Endothelial cell of umbilical vein (primary cell): ENCODE measurements around the gene PDPK1. TPM values are rescaled to one million over a fixed set of nuclear protein-coding genes. Genes with fewer than 3 reads are reported as not detected.

Source experiments
- Bru-seq: library from RNA; stranded (reverse); fragments of 400-500 nt; gene quantifications from one replicate; lab custom pipeline; 2021; lab: Mats Ljungman, UMichigan
- BruChase-seq, 2 experiments: library from RNA; stranded (reverse); fragments of 400-500 nt; gene quantifications; one replicate each; lab custom pipeline; 2021; lab: Mats Ljungman, UMichigan
- BruUV-seq: library from RNA; stranded (reverse); fragments of 400-500 nt; replicated peaks from 2 replicates; lab custom pipeline; 2021; lab: Mats Ljungman, UMichigan
- CTCF ChIA-PET: fragments of 300-600, 350-600 bp; sonication (Branson Sonifier 250); formaldehyde crosslinking; loops from one replicate; lab custom pipeline; 2021; ENCODE audit warnings: antibody characterized with exemption, inconsistent platforms; lab: Charles Lee
- POLR2A ChIA-PET: fragments of 300-600, 350-600 bp; sonication (Branson Sonifier 250); formaldehyde crosslinking; loops from one replicate; lab custom pipeline; 2021; ENCODE audit warnings: antibody characterized with exemption, inconsistent platforms; lab: Charles Lee
- DNase-seq: peaks from one replicate; pipeline ENCODE4 v3.0.0-alpha.2; 2011; ENCODE audit warnings: low read depth, low spot score
- FAIRE-seq: peaks from 2 replicates; lab custom pipeline; 2011; peaks lifted over from hg19 to GRCh38; lab: Jason Lieb, UNC
- H2AFZ ChIP-seq: 2 replicates; pipeline ENCODE4 v1.6.0; 2012; ENCODE audit warnings: low read depth, low read length, control low read depth, inconsistent platforms
- H3K27ac ChIP-seq: 2 replicates; pipeline ENCODE4 v1.5.1; 2011; ENCODE audit warnings: low read depth, mild to moderate bottlenecking, control low read depth, low read length, moderate library complexity; ENCODE audit not compliant: insufficient read depth
- H3K27me3 ChIP-seq, 2 experiments: 2 replicates each; pipeline versions ENCODE4 v1.6.0 to v1.6.1; 2011; ENCODE audit warnings: low read length in 2 of 2, mixed read lengths in 1 of 2; ENCODE audit not compliant: control insufficient read depth in 2 of 2, insufficient read depth in 2 of 2
- H3K36me3 ChIP-seq, 2 experiments: 2 replicates in 1 of 2; 3 replicates in 1 of 2; pipeline ENCODE4 v1.5.1; 2011; ENCODE audit warnings: low read length in 2 of 2, mild to moderate bottlenecking in 1 of 2, moderate library complexity in 1 of 2; ENCODE audit not compliant: control insufficient read depth in 2 of 2, insufficient read depth in 2 of 2; ENCODE audit errors: extremely low read depth in 1 of 2
- H3K4me1 ChIP-seq: 3 replicates; pipeline ENCODE4 v1.5.1; 2011; ENCODE audit warnings: mild to moderate bottlenecking, low read length; ENCODE audit not compliant: control insufficient read depth, insufficient read depth; ENCODE audit errors: extremely low read depth
- H3K4me2 ChIP-seq: 2 replicates; pipeline ENCODE4 v1.6.1; 2011; ENCODE audit warnings: low read length, control low read depth, mixed read lengths; ENCODE audit not compliant: insufficient read depth
- H3K4me3 ChIP-seq, 3 experiments: fragments of 200-600 bp in 1 of 3; sonication (generic), shearing (Covaris generic) in 1 of 3; replicated peaks in 1 of 3; 2 replicates each; pipeline ENCODE4 v1.5.1; 2011 to 2016; ENCODE audit warnings: control low read depth in 3 of 3, low read length in 3 of 3, mild to moderate bottlenecking in 2 of 3, inconsistent platforms in 1 of 3, low read depth in 1 of 3, moderate library complexity in 1 of 3; ENCODE audit not compliant: insufficient read depth in 1 of 3
- H3K79me2 ChIP-seq: 2 replicates; pipeline ENCODE4 v1.6.0; 2012; ENCODE audit warnings: low read length, inconsistent platforms; ENCODE audit not compliant: control insufficient read depth, insufficient read depth
- H3K9ac ChIP-seq: replicated peaks from 2 replicates; pipeline ENCODE3; 2011; ENCODE audit warnings: low read length, control low read depth; ENCODE audit not compliant: insufficient read depth; ENCODE audit errors: extremely low read depth
- H3K9me1 ChIP-seq: replicated peaks from 3 replicates; pipeline ENCODE4 v1.6.0; 2011; ENCODE audit warnings: mild to moderate bottlenecking, low read length; ENCODE audit not compliant: control insufficient read depth, insufficient read depth; ENCODE audit errors: extremely low read depth
- H3K9me3 ChIP-seq: replicated peaks from 2 replicates; pipeline ENCODE4 v1.5.1; 2012; ENCODE audit warnings: low read length, inconsistent platforms; ENCODE audit not compliant: control insufficient read depth, insufficient read depth
- H4K20me1 ChIP-seq: replicated peaks from 2 replicates; pipeline ENCODE3; 2011; ENCODE audit warnings: mild to moderate bottlenecking, low read length; ENCODE audit not compliant: control insufficient read depth, insufficient read depth; ENCODE audit errors: extremely low read depth
- GATA2 ChIP-seq: IDR thresholded peaks from 2 replicates; pipeline ENCODE4 v1.7.0; 2011; ENCODE audit warnings: low read depth, mild to moderate bottlenecking, moderate library complexity, mixed read lengths, low read length; ENCODE audit not compliant: insufficient read length, insufficient read depth
- POLR2A ChIP-seq: IDR thresholded peaks from 2 replicates; pipeline ENCODE4 v1.6.1; 2012; ENCODE audit warnings: low read depth, mild to moderate bottlenecking, control low read depth, low read length
- POLR2AphosphoS5 ChIP-seq: IDR thresholded peaks from 2 replicates; pipeline ENCODE4 v1.6.1; 2012; ENCODE audit warnings: low read depth, mild to moderate bottlenecking, control low read depth, low read length, moderate library complexity; ENCODE audit not compliant: insufficient read depth
- dilution Hi-C: fragments of 300-500 bp; cut with MboI; formaldehyde crosslinking; loops from one replicate; pipeline ENCODE4 v1.15.0; 2019; ENCODE audit warnings: low sequenced_read_pairs; ENCODE audit not compliant: extremely low pct_ligation_motif_present
- intact Hi-C: fragments of 100-400 bp; cut with micrococcal nuclease; formaldehyde crosslinking; loops from one replicate; pipeline ENCODE4 v1.10.0; 2022
- long read RNA-seq: library from polyadenylated mRNA; stranded (forward); transcript quantifications from one replicate; pipeline ENCODE4 v2.0.0, GENCODE V29; 2021
- polyA minus RNA-seq, 3 experiments: library from RNA; depleted of rRNA, polyadenylated mRNA; stranded (reverse); fragments of >200 nt; gene quantifications; 1 replicate in 1 of 3; 2 replicates in 2 of 3; pipeline ENCODE4 v1.2.3, GENCODE V29; 2011
- polyA plus RNA-seq, 4 experiments: library from polyadenylated mRNA; depleted of rRNA in 3 of 4; stranded (reverse) in 3 of 4; unstranded in 1 of 4; fragments of >200 nt; gene quantifications; 2 replicates each; pipeline versions ENCODE4 v1.2.1 to v1.2.3, GENCODE V29; 2011 to 2012; ENCODE audit warnings: missing spikeins in 1 of 4
- total RNA-seq: library from RNA; stranded (reverse); gene quantifications from 2 replicates; pipeline ENCODE4 v1.2.3, GENCODE V29; 2021

PDPK1 gene
- total RNA-seq (37.3 and 40.8 TPM in 2 replicates), polyA plus RNA-seq (19.9 and 22.4 TPM in 2 replicates), polyA minus RNA-seq (39.4 and 42.7 TPM in 2 replicates), Bru-seq, nascent RNA (percentile 58 among the genes with signal in this experiment), BruChase-seq, experiment 1, labeled RNA remaining after a 6-hour chase (percentile 83 among the genes with signal in this experiment), BruChase-seq, experiment 2, labeled RNA remaining after a 2-hour chase (percentile 78 among the genes with signal in this experiment)
- 24.6 and 26.6 TPM in 2 replicates for polyA plus RNA-seq (2011; cell fraction: cytosol; rRNA removed)
- 43.3 and 47.2 TPM in 2 replicates for polyA plus RNA-seq (2011; cell fraction: nucleus; rRNA removed)
- polyA plus RNA-seq (2012) = 23.8 and 24.9 TPM in 2 replicates
- polyA minus RNA-seq (2011; cell fraction: cytosol; rRNA and poly(A)+ RNA removed) = 17.0 TPM
- 26.3 and 30.0 TPM in 2 replicates for polyA minus RNA-seq (2011; cell fraction: nucleus; rRNA and poly(A)+ RNA removed)
- long read RNA-seq, full-length matches to known transcripts = 5 of 26 reads
- long read RNA-seq, partial matches to known transcripts = 1 of 26 reads
- long read RNA-seq, other reads (novel, unspliced or antisense) = 20 of 26 reads

DNA sequence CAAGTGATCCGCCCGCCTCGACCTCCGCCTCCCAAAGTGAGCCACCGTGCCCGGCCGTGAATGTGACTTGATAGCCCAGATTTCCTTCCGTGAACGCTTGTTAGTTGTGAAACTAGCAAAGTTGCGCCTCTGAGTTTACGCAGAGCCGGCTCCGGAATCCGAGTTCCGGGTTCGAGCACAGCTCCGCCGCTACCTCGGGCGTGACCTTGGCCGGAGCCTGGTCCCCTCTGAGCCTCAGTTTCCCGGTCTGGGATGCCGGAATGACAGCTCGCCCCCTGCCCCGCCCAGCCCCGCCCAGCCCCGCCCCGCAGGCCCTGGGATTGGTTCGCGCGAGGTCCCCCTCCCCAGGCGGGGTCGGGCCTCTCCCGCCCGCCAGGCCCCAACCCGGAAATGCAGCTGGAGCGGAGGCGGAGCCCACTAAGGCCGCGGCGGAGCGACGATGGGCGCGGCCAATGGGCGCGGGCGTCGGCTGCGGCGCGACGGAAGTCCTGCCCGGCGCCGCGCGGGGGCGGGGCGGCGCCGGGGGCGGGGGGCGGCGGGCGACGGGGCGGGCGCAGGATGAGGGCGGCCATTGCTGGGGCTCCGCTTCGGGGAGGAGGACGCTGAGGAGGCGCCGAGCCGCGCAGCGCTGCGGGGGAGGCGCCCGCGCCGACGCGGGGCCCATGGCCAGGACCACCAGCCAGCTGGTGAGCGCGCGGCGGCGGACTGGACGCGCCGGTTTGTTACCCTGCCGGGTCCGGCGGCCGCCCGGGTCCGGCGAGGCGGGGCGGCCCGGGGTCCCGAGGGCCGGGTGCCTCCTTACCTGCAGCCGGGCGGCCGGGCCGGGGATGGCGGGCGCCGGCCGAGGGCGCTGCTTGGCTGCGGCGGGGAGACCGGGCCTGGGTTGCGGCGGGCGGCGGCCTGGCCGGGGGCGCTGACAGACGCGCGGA lies at the start of gene PDPK1:
PDPK1 (plus strand) TSS at position 571 of the 929 bp plus-strand sequence; CDS start at position 663, 92 bp downstream.
- Histone ChIP-seq H3K27ac (no peak within 1 kb of the TSS), H3K9me1 (no peaks in the 10 kb centered on the region), H3K27me3 (no peaks in the 10 kb centered on the region), H2AFZ (peak within 1 kb of the TSS; percentile 62), H3K4me2 (peak within 1 kb of the TSS; percentile 54), H3K79me2 (peaks cover 31% of the 10 kb centered on the region), H3K4me1 (peaks cover 14% of the 10 kb centered on the region), H3K36me3 (no peaks in the 10 kb centered on the region), H4K20me1 (no peaks in the 10 kb centered on the region), H3K9me3 (no peaks in the 10 kb centered on the region), H3K4me3 (peak within 1 kb of the TSS in 2 of 3 experiments; percentile 55 to 77), H3K9ac (peak within 1 kb of the TSS; percentile 61)
- CTCF ChIA-PET = interaction anchor here (0.7 kb wide), 1 partner anchor 108 kb away, joined by 3 read pairs; the partner anchor contains the start of gene CCNF
- POLR2A ChIA-PET = interaction anchor here (0.6 kb wide), 1 partner anchor 506 kb away, joined by 4 read pairs; no protein-coding TSS in a partner anchor
- dilution Hi-C loops = no loop called here
- no TSS peak for BruUV-seq
- intact Hi-C loops = loop anchor here (2.0 kb wide), 1 partner anchor 65 kb away; no protein-coding TSS in a partner anchor
- TF ChIP-seq POLR2AphosphoS5 (peak; percentile 57), POLR2A (peak; percentile 49), GATA2 (no peak)
- peak; percentile 94 for DNase-seq
- peak; percentile 87 for FAIRE-seq
